ENCODE measurements around the gene CEACAM19. TPM values are rescaled to one million over a fixed set of nuclear protein-coding genes. Genes with fewer than 3 reads are reported as not detected.

Gene CEACAM19
- total RNA-seq, 4 donors from 2014 or later, result 0.82 to 5.2 (median 3.5) TPM

- ATAC-seq, result no peak
- peaks cover 0 to 63% (median 19%) of the 10 kb centered on the region in 3 donors for H3K4me1 ChIP-seq
- no peaks in the 10 kb centered on the region for H3K27me3 ChIP-seq
- H3K4me3 ChIP-seq, result no peak overlapping the region
- no peaks in the 10 kb centered on the region for H3K9me3 ChIP-seq
- peak overlapping the region in 3 of 4 donors; percentile 1 to 31 (median 22) for H3K27ac ChIP-seq
- WGBS, 2 donors (ENCODE audit: low coverage in 1 of 2), result 44 to 55% methylated on average over 6 of the region's 21 CpGs
- H3K36me3 ChIP-seq, result no peaks in the 10 kb centered on the region
- TF ChIP-seq POLR2A (IDR thresholded peaks at IDR 0.05) (no peak), POLR2AphosphoS5 (IDR thresholded peaks at IDR 0.05) (no peak), EP300 (IDR thresholded peaks at IDR 0.05) (no peak)
- TF ChIP-seq, protein P1, sequence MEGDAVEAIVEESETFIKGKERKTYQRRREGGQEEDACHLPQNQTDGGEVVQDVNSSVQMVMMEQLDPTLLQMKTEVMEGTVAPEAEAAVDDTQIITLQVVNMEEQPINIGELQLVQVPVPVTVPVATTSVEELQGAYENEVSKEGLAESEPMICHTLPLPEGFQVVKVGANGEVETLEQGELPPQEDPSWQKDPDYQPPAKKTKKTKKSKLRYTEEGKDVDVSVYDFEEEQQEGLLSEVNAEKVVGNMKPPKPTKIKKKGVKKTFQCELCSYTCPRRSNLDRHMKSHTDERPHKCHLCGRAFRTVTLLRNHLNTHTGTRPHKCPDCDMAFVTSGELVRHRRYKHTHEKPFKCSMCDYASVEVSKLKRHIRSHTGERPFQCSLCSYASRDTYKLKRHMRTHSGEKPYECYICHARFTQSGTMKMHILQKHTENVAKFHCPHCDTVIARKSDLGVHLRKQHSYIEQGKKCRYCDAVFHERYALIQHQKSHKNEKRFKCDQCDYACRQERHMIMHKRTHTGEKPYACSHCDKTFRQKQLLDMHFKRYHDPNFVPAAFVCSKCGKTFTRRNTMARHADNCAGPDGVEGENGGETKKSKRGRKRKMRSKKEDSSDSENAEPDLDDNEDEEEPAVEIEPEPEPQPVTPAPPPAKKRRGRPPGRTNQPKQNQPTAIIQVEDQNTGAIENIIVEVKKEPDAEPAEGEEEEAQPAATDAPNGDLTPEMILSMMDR (IDR thresholded peaks at IDR 0.05), result no peak
Measured at GRCh38 chr19:44722131-44723121, 51.1 kb downstream of the CEACAM19 start.

DNA sequence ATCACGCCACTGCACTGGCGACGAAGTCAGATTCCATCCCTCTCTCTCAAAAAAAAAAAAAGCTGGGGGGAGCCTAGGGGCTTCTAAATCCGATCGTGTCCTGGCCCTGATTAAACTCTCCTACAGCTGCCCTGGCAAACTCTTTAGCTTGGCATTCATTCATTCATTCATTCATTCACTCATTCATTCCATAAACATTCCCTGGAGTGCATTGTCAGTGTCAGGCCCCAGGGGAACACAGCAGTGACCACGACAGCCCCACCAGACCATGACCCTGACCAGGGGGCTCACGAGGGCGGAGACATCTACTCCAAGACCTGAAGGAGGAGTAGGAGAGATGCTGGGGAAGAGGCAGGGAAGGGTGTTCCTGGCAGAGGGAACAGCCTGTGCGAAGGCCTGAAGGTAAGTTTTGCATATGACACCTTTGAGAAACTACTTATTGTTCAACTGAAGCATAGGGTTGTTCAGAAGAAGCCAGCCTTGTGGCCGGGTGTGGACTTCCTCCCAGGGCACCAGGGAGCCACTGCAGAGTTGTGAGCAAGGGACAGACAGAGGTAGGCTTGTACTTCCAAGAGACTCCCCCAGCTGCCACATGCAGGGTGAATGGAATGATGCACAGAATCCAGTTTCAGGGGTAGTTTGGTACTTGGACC is 52.1 kb downstream of the CEACAM19 start:
- WGBS, 2 donors (ENCODE audit: low coverage in 1 of 2), result 37 to 79% methylated on average over 4 of the region's 10 CpGs
- H3K27ac ChIP-seq, result peak overlapping the region in 1 of 4 donors; percentile 24
- H3K9me3 ChIP-seq, result no peaks in the 10 kb centered on the region
- no peak overlapping the region for H3K4me3 ChIP-seq
- no peak for TF ChIP-seq POLR2A (IDR thresholded peaks at IDR 0.05)
- TF ChIP-seq EP300 (IDR thresholded peaks at IDR 0.05), result no peak
- TF ChIP-seq, protein P1 (IDR thresholded peaks at IDR 0.05), result no peak
- no peak for TF ChIP-seq POLR2AphosphoS5 (IDR thresholded peaks at IDR 0.05)
- H3K27me3 ChIP-seq, result no peaks in the 10 kb centered on the region
- no peaks in the 10 kb centered on the region for H3K36me3 ChIP-seq
- peak; percentile 31 for ATAC-seq
- H3K4me1 ChIP-seq, result peaks cover 0 to 56% (median 18%) of the 10 kb centered on the region in 3 donors

DNA sequence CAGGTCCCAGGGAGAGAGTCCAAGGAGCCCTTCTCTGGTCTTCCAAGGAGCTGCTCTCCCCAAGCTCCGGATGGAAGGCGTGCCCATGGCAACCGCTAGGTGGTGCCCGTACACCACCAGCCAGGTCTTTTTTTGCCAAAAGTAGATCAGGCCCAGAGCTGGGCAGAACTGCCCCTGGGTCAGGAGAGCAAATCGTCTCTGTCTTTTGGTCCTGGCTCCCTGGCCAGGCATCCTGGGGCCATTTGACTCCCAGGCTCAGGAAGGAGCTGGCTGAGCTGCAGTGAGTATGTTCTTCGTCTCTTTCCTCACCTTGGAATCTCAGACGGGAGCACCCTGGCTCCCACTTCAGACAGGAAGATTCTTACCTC is 52.7 kb downstream of the CEACAM19 start:
- no peaks in the 10 kb centered on the region for H3K27me3 ChIP-seq
- peak; percentile 92 for ATAC-seq
- TF ChIP-seq, protein P1 (IDR thresholded peaks at IDR 0.05), result peak; percentile 97 to 99 (median 98)
- no peak for TF ChIP-seq POLR2A (IDR thresholded peaks at IDR 0.05)
- 0 to 11% methylated on average over 1 to 7 of the region's 7 CpGs for WGBS, 2 donors (ENCODE audit: low coverage in 1 of 2)
- peak overlapping the region in 2 of 4 donors; percentile 4 to 24 for H3K27ac ChIP-seq
- no peaks in the 10 kb centered on the region for H3K9me3 ChIP-seq
- H3K4me3 ChIP-seq, result no peak overlapping the region
- peaks cover 0 to 51% (median 12%) of the 10 kb centered on the region in 3 donors for H3K4me1 ChIP-seq
- no peaks in the 10 kb centered on the region for H3K36me3 ChIP-seq

- Histone ChIP-seq H3K9me3 (no peaks in the 10 kb centered on the region), H3K27ac (peak overlapping the region in 3 of 4 donors; percentile 3 to 37 (median 27)), H3K4me3 (no peak overlapping the region), H3K4me1 (peaks cover 0 to 45% (median 7%) of the 10 kb centered on the region in 3 donors), H3K36me3 (no peaks in the 10 kb centered on the region), H3K27me3 (no peaks in the 10 kb centered on the region)
- WGBS, 2 donors (ENCODE audit: low coverage in 1 of 2), result 20% methylated on average over 1 of the region's 18 CpGs; no CpG with 5 or more reads in 1 of the 2 donors
- TF ChIP-seq, protein P1 (IDR thresholded peaks at IDR 0.05), result no peak
- TF ChIP-seq POLR2A (IDR thresholded peaks at IDR 0.05) (no peak), POLR2AphosphoS5 (IDR thresholded peaks at IDR 0.05) (no peak), EP300 (IDR thresholded peaks at IDR 0.05) (no peak)
- no peak for ATAC-seq
Measured at GRCh38 chr19:44725251-44725650, 54.0 kb downstream of the CEACAM19 start.

All from gastroesophageal sphincter (tissue), 4 donors.